HG02970 (cell line): ENCODE results near the gene LRP1-AS.

Experiments used
- ATAC-seq: cut with Tn5 transposase; IDR thresholded peaks from one replicate; pipeline ENCODE4 v1.9.1; 2021; ENCODE audit warnings: mild to moderate bottlenecking, moderate library complexity, moderate number of reproducible peaks; ENCODE audit not compliant: unreplicated experiment, low FRiP score

Gene LRP1-AS

DNA sequence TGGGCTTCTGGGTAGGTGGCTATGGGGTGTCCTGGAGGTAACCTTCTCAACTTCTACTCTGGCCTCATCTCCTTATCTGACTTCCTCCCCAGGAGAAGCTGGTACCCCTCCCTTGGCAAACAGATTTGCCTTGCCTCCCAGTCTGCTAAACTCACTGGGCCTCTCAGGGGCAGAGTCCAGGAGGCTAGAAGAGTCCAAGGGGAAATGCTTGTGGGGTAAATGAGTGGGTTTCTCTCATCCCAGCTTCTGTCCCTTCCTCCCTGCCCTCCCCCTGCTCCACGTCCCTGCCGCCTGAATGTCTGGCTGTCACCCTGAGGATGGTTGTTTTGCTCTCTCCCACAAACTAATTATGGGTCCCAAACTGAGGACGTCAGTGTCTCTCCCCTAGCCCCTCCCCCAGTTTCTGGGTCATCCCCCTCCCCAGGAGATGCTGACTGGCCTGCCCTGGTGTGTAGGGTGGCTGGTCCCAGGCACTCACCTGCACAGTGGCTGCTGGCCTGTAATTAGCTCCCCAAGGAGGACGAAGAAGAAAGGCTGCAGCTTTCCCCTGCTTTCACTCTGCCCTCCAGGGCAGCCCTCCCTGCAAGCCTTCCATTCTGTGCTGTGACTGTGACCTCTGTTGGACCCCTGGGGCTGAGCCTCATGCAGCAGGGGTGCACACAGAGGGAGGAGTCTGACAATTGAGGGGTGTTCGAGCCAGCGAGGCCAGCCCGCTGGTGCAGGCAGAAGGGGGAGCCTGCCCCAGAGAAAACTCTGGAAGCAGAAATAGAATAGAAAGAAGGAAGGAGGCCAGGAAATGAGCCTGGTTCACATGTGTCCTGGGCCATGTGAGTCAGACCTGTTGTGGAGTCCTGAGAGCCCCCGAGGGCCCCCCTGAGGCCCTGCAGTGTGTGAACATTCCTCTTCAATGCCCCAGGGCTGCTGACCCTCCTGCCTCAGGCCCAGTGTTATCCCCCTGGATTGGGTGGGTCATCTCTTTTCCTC, at the start of gene LRP1-AS:
TSS of gene LRP1-AS (minus strand) at position 659 of the 984 bp plus-strand sequence.
- ATAC-seq: no peak

DNA sequence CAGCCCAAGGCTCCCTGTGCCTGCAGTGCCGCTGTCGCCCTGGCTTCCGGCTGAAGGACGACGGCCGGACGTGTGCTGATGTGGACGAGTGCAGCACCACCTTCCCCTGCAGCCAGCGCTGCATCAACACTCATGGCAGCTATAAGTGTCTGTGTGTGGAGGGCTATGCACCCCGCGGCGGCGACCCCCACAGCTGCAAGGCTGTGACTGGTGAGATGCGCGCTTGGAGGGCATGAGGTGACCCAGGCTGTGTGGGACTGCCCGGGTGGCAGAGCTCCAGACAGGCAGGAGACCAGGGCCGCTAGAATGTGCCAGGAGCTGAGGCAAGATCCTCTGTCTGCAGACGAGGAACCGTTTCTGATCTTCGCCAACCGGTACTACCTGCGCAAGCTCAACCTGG, 49.5 kb upstream of the LRP1-AS start:
- no peak for ATAC-seq

DNA sequence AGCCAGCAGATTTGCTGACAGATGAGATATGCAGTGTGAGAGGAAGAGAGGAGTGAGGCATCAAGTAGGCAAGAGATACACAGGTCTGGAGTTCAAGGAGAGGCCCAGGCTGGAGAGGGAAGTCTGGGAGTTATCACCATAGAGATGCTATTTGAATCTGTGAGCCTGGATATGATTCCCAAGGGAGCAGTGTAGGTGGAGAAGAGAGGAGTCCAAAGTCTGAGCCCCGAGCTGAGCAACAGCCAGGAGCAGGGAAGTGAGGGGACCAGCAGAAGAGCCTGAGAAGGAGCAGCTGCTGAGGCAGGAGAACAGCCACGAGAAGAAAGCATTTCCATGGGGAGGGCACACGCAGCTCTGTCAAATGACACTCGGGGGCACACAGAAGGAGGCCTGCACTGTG, 49.0 kb upstream of the LRP1-AS start:
- ATAC-seq: no peak

DNA sequence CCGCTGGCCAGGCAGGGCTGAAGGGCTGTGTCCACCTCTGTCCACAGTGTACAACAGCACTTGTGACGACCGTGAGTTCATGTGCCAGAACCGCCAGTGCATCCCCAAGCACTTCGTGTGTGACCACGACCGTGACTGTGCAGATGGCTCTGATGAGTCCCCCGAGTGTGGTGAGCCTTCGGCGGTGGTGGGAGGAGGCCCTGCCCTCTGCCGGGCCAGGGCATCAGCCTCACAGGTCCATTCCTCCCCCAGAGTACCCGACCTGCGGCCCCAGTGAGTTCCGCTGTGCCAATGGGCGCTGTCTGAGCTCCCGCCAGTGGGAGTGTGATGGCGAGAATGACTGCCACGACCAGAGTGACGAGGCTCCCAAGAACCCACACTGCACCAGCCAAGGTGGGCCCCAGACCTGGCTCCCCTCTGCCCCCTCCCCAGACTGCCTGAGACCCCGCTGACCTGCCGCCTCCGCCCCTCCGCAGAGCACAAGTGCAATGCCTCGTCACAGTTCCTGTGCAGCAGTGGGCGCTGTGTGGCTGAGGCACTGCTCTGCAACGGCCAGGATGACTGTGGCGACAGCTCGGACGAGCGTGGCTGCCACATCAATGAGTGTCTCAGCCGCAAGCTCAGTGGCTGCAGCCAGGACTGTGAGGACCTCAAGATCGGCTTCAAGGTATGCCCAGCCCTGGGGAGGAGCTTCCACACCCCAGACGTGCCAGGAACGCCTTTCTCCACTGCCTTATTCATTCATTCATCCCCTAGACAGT, 48.4 kb upstream of the LRP1-AS start:
- ATAC-seq: no peak

DNA sequence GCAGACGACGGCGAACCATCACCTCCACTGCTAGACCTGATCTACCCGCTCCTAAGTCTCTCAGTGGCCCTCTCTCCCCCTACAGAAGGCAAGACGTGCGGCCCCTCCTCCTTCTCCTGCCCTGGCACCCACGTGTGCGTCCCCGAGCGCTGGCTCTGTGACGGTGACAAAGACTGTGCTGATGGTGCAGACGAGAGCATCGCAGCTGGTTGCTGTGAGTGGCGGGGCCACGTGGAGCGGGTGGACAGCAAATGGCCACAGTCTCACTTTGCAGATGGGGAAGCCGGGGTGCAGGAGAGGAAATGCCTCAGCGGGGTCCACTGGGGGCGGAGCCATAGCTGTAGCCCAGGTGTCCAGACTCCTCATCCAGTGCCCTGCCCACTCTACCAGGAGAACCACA, 47.8 kb upstream of the LRP1-AS start:
- ATAC-seq: no peak

DNA sequence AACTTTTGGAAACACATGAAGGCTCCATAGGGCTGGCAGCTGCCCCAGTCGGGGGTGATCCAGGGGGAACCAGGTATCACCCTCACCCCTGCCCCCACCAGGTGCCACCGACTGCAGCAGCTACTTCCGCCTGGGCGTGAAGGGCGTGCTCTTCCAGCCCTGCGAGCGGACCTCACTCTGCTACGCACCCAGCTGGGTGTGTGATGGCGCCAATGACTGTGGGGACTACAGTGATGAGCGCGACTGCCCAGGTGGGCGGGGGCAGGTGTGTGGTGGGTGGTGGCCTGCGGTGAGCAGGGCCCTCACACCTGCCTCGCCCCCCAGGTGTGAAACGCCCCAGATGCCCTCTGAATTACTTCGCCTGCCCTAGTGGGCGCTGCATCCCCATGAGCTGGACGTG, 46.8 kb upstream of the LRP1-AS start:
- no peak for ATAC-seq

DNA sequence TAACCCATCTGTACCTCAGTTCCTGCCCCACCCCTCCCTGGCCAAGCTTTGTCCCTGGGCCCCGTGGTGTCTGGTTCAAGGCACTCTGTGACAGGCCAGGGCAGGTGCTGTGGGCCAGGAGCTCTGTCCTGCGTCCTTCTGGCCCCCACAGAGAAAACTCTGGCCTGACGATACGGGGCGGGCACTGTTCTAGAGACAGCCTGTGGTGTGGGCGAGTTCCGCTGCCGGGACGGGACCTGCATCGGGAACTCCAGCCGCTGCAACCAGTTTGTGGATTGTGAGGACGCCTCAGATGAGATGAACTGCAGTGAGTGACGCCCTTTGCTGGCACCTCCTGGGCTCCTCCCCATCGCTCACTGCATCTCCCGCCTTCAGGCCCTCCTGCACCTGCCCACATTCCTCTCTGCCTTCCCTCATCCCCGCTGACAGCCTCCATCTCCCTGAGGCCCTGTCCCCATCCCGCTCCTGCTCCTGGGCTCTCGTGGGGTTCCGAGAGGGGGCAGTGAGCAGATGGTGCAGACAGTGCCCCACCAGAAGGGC, 46.4 kb upstream of the LRP1-AS start:
- ATAC-seq: no peak

DNA sequence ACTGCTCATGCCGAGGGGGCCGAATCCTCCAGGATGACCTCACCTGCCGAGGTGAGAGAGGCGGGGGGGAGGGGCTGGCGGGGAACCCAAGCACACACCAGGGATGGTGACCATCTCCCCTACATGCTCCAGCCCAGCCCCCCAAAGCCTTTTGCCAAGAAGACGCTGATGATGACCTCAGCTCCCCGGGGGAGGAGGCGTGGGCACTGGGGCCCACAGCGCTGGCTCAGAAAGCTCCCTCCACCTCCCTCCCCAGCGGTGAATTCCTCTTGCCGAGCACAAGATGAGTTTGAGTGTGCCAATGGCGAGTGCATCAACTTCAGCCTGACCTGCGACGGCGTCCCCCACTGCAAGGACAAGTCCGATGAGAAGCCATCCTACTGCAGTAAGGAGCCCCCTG, 45.5 kb upstream of the LRP1-AS start:
- no peak for ATAC-seq

DNA sequence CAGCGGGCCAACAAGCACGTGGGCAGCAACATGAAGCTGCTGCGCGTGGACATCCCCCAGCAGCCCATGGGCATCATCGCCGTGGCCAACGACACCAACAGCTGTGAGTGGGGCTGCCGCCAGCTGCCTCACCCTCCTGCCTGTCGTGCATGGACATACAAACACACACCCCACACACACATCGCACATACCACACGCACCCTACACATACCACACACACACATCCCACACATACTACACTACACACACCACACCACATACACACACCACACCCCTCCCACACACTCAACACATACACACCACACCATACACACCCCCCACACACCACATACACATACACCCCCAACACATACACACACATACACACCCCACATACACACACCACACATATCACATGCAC, 44.0 kb upstream of the LRP1-AS start:
- no peak for ATAC-seq

DNA sequence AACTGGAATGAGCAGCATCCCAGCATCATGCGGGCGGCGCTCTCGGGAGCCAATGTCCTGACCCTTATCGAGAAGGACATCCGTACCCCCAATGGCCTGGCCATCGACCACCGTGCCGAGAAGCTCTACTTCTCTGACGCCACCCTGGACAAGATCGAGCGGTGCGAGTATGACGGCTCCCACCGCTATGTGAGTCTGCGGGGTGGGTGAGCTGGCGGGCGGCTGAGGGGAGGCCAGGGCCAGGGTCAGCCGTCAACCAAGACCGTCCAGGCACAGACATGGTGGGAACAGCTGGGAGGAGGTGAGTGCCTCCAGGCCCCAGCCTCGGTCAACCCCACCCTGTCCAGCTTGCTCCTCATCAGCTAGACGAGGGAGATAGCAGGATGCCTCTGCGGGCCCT, 43.4 kb upstream of the LRP1-AS start:
- no peak for ATAC-seq

DNA sequence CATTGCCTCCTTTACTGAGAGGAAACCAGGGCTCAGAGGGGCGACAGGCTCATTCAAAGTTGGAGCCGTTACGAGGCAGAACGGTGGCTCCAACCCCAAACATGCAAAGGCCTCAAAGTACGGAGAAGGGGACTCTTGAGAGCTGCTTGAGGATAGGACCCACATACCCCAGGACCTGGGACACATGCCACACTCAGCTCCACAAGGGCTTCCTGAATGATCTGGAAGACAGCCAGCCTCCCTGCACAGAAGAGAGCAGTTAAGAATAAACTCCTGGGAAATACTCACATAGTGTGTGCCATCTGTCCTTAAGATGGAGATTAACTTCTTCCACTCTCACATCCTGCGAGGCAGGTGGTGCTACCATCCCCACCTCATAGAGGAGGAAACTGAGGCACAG, 42.6 kb upstream of the LRP1-AS start:
- no peak for ATAC-seq

DNA sequence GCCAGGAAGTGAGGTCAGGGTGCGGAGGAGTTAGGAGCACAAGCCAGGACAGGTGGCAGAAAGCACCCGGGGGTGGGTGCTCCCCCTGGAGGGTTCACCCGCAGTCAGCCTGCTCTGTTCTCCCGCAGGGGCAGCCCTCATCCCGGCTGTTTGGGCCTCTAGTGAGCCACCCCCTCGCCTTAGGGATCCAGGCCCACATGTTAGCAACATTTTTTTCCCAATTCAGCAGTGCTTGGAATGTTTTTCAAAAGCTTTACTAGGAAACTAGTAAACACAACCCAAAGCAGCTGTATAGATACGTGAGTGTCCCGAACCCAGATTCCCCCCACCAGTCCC, 40.6 kb upstream of the LRP1-AS start:
- ATAC-seq: no peak

DNA sequence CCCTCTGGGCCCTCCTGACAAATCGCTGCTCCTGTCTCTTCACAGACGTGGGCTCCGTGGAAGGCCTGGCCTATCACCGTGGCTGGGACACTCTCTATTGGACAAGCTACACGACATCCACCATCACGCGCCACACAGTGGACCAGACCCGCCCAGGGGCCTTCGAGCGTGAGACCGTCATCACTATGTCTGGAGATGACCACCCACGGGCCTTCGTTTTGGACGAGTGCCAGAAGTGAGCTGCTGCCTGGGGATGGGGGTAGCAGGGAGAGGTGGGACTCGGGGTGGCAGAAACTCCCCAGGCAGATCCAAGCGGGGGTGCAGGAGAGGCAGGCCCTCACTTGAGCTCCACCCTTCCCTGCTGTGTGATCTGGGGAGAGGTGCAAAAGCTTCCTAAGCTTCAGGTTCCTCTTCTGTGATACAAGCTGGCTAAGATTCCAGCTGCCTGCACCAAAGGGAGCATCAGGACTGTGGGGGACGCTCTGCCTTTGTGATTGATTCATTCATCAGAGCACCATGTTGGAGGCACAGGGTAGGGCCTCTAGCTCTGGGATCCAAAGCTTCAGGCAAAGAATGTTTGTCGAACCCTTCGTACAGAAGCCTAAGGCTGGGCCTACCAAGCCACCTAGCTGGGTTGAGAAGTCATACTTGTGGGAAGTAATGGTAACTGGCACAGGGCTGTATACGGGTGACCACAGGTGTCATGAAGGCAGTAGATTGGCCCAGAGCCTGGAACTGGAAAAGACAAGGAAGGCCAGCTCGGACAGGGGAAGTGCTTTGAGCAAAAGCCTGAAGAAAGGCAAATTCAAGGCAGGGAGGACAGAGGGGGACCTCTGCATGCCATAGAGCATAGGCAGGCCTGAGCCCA, 40.0 kb upstream of the LRP1-AS start:
- ATAC-seq: no peak

DNA sequence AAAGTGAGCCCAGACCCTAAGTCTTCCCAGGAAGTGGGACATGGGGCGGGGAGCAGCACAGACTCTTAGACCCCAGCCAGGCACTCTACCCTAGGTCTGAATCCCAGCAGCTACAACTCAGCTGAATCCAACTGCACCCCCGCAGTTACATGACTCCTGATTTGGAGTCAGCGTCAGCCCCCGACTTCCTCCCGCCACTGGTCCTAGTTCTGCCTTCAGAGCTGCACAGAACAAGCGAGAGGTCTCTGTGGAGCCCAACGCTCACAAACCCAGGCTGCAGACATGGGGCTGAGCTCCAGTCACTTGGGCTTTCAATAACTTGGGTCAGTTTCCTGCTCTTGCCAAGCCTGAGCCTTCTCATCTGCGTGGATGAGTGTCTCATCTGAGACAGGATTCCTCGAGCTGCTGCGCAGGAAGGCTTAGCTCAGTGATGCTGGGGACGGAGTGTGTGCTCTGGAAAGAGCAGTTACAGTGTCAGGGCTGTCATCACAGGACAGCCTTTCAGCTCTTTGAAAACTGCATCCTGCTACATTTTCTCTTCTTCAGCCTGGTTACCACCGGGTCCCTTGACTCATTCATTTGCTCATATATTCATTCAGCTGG, 38.6 kb upstream of the LRP1-AS start:
- ATAC-seq: no peak

DNA sequence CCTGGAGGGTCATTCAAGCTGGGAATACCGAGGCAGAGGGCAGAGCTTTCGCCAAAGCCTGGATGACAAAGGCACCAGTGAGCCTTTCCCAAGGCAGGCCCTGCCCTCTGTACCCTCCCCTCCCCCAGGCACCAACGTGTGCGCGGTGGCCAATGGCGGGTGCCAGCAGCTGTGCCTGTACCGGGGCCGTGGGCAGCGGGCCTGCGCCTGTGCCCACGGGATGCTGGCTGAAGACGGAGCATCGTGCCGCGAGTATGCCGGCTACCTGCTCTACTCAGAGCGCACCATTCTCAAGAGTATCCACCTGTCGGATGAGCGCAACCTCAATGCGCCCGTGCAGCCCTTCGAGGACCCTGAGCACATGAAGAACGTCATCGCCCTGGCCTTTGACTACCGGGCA, 38.0 kb upstream of the LRP1-AS start:
- no peak for ATAC-seq

DNA sequence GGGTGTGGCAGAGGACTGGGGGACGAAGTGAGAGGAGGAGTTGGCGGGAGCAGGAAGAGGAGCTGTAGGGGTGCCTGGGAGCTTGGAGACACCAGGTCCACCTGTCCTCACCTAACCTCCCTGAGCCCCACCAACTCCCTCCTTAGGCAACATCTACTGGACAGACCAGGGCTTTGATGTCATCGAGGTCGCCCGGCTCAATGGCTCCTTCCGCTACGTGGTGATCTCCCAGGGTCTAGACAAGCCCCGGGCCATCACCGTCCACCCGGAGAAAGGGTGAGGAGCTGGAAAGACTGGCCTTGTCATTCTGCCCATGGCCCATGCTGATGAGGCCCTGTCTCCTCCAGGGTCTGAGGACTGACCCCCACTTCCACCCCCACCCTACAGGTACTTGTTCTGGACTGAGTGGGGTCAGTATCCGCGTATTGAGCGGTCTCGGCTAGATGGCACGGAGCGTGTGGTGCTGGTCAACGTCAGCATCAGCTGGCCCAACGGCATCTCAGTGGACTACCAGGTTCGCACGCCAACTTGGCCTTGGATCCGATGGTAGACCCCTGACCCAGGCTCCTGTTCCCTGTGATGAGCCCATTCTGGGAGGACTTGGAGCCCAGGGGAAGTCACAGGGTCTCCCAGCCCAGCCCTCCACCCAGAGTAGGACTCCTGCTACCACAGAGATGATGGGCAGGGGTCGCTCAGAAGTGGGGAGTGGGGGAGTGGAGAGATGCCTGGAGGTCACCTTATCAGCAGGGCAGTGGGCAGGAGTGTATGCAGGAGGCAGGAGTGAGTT, 36.7 kb upstream of the LRP1-AS start:
- ATAC-seq: no peak

DNA sequence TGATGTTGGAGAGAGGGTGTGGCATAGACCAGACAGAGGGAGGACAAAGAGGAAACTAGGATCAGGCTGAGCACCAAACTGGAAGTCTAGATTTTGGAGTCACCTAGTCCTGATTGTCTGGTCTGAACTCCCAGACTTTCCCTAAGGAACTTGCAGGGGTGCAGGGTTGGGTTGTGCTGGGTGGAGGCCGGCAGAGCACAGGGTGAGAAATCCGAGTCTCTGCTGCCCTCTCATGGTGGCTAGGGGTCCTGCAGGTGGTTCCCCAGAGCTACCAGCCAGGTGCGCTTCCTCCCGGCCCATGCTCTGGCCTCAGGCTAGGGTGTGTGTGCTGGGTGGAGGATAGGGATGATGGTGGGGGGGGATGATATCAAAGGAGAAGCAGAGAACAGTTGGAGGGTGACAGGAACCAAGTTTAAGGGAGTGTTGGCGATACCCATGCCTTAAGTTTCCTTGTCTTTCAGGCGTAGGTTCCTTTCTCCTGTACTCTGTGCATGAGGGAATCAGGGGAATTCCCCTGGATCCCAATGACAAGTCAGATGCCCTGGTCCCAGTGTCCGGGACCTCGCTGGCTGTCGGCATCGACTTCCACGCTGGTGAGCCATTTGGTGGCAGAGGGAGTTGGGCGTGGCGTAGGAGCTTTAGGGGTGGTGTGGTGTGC, 35.6 kb upstream of the LRP1-AS start:
- ATAC-seq: peak; percentile 63

DNA sequence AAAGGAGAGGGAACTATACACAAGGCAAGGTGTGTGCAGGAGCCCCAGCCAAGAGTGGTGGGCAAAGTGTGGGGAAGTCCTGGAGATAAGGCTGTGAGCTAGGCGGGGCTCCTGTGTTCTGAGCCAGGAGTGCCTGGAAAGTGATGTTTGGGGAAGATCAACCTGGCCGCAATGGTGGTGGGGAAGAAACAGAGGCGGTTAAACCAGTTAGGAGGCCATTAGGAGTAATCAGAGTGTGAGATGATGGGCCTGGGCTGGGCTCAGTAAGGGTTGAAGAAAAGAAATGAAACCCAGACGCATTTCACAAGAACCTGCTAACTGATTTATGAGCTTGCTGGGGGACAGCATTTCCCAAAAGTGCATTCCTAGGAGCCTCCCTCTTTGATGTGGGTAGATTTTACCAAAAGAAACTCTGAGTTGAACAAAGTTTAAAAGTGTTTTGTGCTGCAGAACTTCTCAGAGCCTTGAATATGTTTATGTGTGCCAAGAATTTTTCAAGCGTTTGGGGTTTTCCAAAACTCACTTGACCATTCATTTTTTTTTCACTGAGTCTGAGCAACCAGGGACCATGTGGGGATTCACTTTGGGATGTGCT, 34.2 kb upstream of the LRP1-AS start:
- ATAC-seq: no peak
